GM06990 (cell line): ENCODE data around the gene LHFPL6.

Experiments used
- DNase-seq: peaks from one replicate; pipeline ENCODE4 v3.0.0-alpha.2; 2011; ENCODE audit not compliant: insufficient read length; ENCODE audit errors: extremely low read depth
- H3K27me3 ChIP-seq: replicated peaks from 2 replicates; pipeline ENCODE4 v1.6.0; 2011; ENCODE audit warnings: low read length; ENCODE audit not compliant: control insufficient read depth, insufficient read depth
- H3K36me3 ChIP-seq: 2 replicates; pipeline ENCODE4 v1.5.1; 2011; ENCODE audit warnings: low read length; ENCODE audit not compliant: control insufficient read depth, insufficient read depth
- H3K4me3 ChIP-seq: replicated peaks from 2 replicates; pipeline ENCODE4 v1.5.1; 2011; ENCODE audit warnings: low read depth, mild to moderate bottlenecking, control low read depth, low read length
- TF ChIP-seq, protein P1 (sequence below): IDR thresholded peaks from 2 replicates; pipeline ENCODE4 v1.5.1; 2011; ENCODE audit warnings: low read length, control low read depth, mild to moderate bottlenecking, inconsistent platforms; ENCODE audit not compliant: insufficient read depth, poor library complexity, severe bottlenecking

The LHFPL6 gene

GRCh38 chr13:39401046-39401705, 201.8 kb downstream of the LHFPL6 start:
- Histone ChIP-seq H3K36me3 (no peaks in the 10 kb centered on the region), H3K27me3 (no peaks in the 10 kb centered on the region; the same call in 1 of the 2 replicates), H3K4me3 (no peak overlapping the region)
- no peak for DNase-seq
- TF ChIP-seq, protein P1, sequence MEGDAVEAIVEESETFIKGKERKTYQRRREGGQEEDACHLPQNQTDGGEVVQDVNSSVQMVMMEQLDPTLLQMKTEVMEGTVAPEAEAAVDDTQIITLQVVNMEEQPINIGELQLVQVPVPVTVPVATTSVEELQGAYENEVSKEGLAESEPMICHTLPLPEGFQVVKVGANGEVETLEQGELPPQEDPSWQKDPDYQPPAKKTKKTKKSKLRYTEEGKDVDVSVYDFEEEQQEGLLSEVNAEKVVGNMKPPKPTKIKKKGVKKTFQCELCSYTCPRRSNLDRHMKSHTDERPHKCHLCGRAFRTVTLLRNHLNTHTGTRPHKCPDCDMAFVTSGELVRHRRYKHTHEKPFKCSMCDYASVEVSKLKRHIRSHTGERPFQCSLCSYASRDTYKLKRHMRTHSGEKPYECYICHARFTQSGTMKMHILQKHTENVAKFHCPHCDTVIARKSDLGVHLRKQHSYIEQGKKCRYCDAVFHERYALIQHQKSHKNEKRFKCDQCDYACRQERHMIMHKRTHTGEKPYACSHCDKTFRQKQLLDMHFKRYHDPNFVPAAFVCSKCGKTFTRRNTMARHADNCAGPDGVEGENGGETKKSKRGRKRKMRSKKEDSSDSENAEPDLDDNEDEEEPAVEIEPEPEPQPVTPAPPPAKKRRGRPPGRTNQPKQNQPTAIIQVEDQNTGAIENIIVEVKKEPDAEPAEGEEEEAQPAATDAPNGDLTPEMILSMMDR, result no peak

DNA sequence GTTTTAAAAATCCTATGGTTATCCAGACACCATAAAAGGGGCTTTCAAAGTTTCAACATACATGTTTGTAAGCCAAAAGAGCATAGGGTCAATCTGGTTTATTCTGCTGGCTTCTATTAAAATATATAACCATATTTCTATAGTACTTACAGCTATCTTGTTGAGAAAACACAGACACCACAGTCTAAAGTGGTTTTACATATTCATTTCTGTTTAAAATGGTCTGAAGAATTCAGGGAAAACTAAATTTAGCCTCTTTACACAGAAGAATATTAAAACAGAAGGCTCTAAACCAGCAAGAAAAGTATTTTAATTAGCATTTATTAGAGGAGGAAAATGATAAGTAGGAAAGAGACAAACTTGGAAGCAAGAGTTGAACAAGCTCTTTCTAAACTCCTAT, 203.9 kb downstream of the LHFPL6 start:
- no peak for DNase-seq
- no peaks in the 10 kb centered on the region; the same call in 1 of the 2 replicates for H3K27me3 ChIP-seq
- TF ChIP-seq, protein P1, result no peak
- no peak overlapping the region for H3K4me3 ChIP-seq
- no peaks in the 10 kb centered on the region for H3K36me3 ChIP-seq

GRCh38 chr13:39397896-39398265, 205.1 kb downstream of the LHFPL6 start:
- no peak for DNase-seq
- Histone ChIP-seq H3K36me3 (no peaks in the 10 kb centered on the region), H3K4me3 (no peak overlapping the region), H3K27me3 (no peaks in the 10 kb centered on the region; the same call in 1 of the 2 replicates)
- TF ChIP-seq, protein P1, result no peak

DNA sequence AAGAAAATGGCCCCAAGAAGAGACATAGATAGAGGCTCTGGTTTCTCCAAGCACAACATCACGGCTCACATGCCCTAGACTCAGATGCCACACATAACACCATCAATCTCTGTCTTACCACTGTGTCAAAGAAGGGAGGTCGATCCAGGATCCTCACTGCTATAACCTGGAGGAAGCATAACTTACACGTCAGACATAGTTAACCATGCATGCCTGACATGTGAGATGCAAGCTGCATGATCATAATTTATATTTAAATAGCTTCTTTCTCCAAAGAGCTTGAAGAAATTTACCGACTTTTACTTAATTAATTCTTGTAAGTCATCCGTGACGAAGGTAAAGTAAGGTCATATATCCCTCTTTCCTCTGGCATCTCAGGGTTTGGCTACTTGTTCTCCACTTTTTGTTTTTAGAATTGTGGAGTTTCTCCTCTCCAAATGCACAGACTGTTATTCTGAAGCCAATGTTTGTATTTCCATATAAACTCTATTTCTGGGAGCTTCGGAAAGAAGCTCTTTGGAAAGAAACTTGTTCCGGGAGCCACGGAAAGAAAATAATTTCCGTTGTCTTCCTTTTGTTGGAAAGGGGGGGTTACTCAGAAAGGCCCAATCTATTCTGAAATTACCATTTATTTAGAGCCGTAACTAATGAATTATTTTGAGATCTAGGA, 205.6 kb downstream of the LHFPL6 start:
- Histone ChIP-seq H3K27me3 (no peaks in the 10 kb centered on the region; the same call in 1 of the 2 replicates), H3K36me3 (no peaks in the 10 kb centered on the region), H3K4me3 (no peak overlapping the region)
- TF ChIP-seq, protein P1, result no peak
- no peak for DNase-seq

GRCh38 chr13:39394796-39395678, 208.0 kb downstream of the LHFPL6 start:
- TF ChIP-seq, protein P1, result no peak
- no peak overlapping the region for H3K4me3 ChIP-seq
- no peaks in the 10 kb centered on the region for H3K36me3 ChIP-seq
- DNase-seq, result no peak
- H3K27me3 ChIP-seq, result no peaks in the 10 kb centered on the region; the same call in 1 of the 2 replicates
